GM10248 (cell line): ENCODE data around the gene ANKRD13B.

Source experiments
- CTCF ChIA-PET: fragments of 300-600 bp; sonication (Branson Sonifier 250); formaldehyde crosslinking; extraction: SDS; loops from one replicate; lab custom pipeline; 2021; ENCODE audit warnings: antibody characterized with exemption; lab: Yijun Ruan, JAX
- POLR2A ChIA-PET: fragments of 350-650 bp; sonication (Branson Sonifier 250); formaldehyde crosslinking; extraction: SDS; loops from one replicate; lab custom pipeline; 2020; ENCODE audit warnings: antibody characterized with exemption; lab: Yijun Ruan, JAX
- DNase-seq: peaks from one replicate; pipeline ENCODE4 v3.0.0; 2012; ENCODE audit errors: extremely low spot score
- CTCF ChIP-seq: IDR thresholded peaks from 2 replicates; pipeline ENCODE4 v1.5.1; 2012; ENCODE audit warnings: mild to moderate bottlenecking, low read depth; ENCODE audit errors: extremely low read depth, missing control alignments, control extremely low read depth

Gene ANKRD13B

GRCh38 chr17:29593591-29594518 is 923 bp downstream of the ANKRD13B start:
- DNase-seq, result no peak
- POLR2A ChIA-PET, result no interaction called here
- peak; percentile 41 for TF ChIP-seq CTCF
- CTCF ChIA-PET, result interaction anchor here (0.9 to 5.0 kb wide), 10 partner anchors 11 to 376 kb away, joined by 3 to 144 read pairs (median 6); partner anchors contain the start of gene ABHD15

- no peak for DNase-seq
- no peak for TF ChIP-seq CTCF
- ChIA-PET POLR2A (no interaction called here), CTCF (interaction anchor here (0.9 to 5.0 kb wide), 8 partner anchors 10 to 377 kb away, joined by 3 to 144 read pairs (median 5); partner anchors contain the start of gene ABHD15)
Measured at GRCh38 chr17:29594519-29595090, 1.7 kb downstream of the ANKRD13B start.

- ChIA-PET POLR2A (no interaction called here), CTCF (interaction anchor here (0.9 to 8.4 kb wide), 8 partner anchors 17 to 29 kb away, joined by 3 to 144 read pairs (median 6); partner anchors contain the start of gene ABHD15)
- DNase-seq, result no peak
- TF ChIP-seq CTCF, result no peak
Measured at GRCh38 chr17:29595107-29595942, 2.4 kb downstream of the ANKRD13B start.

- no peak for DNase-seq
- ChIA-PET POLR2A (no interaction called here), CTCF (interaction anchor here (0.9 to 8.4 kb wide), 5 partner anchors 15 to 22 kb away, joined by 3 to 58 read pairs (median 7); no protein-coding TSS in a partner anchor)
- TF ChIP-seq CTCF, result no peak
Measured at GRCh38 chr17:29595943-29596774, 3.2 kb downstream of the ANKRD13B start.

GRCh38 chr17:29596811-29597210 is 3.9 kb downstream of the ANKRD13B start:
- ChIA-PET CTCF (interaction anchor here (0.8 to 8.4 kb wide), 7 partner anchors 11 to 211 kb away, joined by 3 to 58 read pairs (median 7); no protein-coding TSS in a partner anchor), POLR2A (no interaction called here)
- no peak for DNase-seq
- no peak for TF ChIP-seq CTCF
